ENCODE measurements around the gene SHF.

The SHF gene

GRCh38 chr15:45128971-45129639, 58.7 kb downstream of the SHF start:
- DNase-seq (ENCODE audit: low read depth in 2 of 2) = no peak

DNA sequence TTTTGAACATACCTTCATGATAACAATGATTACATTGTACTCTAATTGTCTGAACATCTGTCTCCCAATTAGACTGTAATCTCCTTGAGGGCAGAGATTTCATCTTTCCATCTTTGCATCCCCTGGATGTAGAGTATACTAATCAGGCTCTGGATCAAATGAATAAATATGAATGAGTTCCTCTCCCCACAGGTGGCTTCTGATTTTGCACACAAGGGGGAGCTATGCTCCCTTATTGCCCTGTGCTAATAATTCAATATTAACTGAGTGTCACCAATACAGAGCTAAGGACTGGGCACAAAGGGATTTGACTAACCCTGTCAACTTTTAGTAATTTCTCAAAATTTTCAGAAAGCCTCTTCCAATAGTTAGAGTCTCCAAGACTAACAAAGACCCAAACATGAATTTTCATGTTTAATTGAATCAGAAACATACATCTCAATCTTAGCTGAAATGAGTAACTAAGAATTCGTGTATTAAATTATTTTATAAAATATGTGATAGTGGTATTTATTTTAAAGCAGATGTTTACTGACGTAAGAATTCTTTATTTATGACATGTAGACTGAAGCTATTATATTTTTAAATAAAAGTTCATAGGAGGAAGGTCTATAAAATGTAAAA, 61.1 kb downstream of the SHF start:
- DNase-seq (ENCODE audit: low read depth in 2 of 2) = peak in 1 of 2 donors; percentile 16

DNA sequence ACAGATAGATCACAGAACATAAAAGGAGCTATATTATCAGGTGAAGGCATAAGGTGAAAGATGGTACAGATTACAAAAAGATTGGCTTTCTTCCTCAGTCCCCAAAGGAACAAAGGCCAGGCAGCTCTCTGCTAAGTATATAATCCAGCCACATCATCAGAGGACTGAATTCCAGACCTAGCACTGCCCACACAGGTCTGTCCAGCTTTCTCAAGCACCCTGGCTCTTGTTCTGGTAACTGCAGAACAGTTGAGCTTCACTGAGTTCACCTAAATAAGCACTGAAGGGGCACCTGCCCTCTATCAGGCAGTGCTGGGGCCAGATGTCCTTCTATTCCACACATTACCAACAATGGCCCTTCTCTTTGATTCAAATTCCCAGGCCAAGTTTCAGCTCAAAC, 64.4 kb downstream of the SHF start:
- DNase-seq (ENCODE audit: low read depth in 2 of 2) = no peak

DNA sequence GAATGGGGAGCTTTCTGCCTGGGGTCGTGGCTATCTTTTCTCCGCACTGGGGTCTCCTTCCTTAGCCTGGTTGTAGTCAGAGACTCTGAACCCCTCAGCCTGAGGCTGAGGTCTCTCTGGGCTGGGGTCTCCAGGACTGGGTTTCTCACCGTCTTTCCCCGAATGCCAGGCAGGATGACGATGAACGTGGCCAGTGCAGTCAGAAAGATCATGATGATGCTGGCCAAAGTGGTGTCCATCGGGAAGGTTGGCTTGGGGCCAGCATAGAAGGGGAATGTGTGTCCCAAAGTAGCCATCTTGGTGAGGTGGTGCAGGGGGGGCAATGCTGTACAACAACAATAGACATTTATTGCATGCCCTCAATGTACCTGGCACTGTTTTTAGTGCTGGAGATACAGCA, 65.0 kb downstream of the SHF start:
- DNase-seq (ENCODE audit: low read depth in 2 of 2) = no peak

DNA sequence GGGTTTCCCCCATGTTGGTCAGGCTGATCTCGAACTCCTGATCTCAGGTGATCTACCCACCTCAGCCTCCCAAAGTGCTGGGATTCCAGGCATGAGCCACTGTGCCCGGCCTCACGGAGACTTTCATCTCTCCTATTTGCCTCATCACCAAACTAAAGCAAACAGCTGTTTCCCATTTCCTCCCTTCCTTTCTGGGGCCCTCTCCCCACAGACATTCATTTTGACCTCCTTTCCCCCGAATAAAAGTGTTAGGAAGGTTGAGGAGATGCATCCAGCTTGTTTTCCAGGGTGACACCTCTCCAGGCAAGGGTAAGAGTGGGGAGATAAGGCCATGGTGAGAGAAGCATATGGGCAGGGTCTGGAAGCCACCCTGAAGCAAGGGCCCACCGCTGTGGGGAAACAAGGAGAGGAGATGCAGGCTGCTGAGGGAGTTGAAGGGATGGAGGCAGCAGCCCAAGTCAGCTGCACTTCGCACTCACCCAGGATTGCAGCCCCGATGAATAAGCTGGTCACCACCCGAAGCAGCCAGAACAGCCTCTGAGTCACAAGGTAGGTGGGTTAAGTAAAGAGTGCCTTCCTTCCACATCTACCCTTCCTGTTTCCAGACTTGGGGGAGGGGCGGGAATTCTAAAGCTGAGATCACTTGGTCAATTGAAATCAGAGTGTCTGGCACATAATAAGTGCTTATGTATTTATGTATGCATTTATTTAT, 65.9 kb downstream of the SHF start:
- no peak for DNase-seq (ENCODE audit: low read depth in 2 of 2)

DNA sequence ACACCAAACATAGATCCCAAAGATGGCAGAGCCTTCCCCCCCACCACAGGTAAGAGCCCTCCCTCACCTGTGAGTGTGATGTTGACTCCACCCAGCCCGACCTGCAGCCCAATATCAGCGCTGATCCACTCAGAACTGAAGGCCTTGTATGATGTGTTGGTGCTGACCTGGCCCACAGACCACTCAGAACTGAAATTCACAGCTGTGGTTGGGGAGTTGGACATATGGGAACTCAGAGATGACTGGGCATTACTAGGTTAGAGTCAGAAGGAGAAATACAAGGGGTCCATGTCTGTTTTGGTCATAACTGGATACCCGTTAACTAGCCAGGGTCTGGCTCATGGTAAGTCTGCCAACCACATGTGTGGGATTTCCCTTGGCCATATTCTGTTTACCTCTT, 66.7 kb downstream of the SHF start:
- DNase-seq (ENCODE audit: low read depth in 2 of 2) = no peak

DNA sequence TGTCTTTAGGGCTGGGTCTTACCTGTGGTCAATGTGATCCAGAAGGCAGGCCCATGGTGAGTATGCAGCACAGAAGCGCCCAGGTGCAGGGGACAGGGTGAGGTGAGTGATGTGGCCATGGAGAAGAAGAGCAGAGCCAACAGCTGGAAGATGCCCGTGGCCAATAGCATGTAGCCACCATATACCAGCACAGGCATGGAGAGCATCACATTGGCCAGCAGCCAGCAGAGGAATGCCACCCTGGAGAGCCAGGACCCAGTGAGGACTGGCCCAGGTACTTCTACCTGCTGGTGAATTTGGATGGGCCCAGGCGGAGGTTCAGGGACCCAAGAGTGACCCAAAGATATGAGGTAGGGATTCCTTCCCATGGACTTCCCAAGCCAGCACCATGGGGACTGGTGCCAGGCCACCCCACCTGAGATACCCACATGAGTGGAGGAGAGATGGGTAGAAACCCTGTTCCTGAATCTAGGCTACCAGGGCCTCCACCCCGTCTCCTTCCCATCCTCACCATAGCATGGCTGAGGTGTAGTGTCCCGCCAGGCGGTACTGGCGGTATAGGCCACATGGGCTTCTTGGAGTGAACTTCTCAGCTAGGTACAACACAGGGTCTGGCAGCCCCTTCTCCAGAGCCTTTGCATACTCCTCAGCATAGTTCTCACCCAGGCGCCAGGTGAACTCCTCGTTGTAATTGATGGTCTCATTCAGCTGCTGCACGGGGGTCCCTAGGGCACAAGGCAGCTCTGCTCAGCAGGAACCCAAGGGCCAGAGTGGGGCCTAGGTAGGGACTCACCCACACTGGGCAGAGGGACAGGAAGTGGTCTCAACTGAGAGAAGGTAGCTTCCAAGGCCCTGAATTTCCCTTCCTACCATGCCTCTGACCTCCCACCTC, 67.4 kb downstream of the SHF start:
- no peak for DNase-seq (ENCODE audit: low read depth in 2 of 2)

DNA sequence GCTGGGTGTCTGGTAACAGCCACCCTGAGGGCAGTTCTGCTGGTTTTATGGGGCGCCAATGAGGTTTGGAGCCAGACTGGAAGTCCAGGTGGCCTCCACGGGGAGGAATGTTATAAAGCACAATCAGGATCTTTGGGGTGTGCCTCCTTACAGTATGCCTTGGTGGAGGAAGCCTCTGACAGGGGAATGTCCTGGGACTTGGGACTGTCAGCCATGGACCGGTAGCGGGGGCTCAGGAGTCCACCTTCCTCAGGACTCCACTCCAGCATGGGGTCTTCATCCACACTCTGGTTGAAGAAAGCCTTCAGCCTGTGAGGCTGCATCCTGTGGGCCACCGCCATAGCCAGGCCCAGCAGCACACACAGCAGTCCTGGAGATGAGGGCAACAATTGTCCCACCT, 68.8 kb downstream of the SHF start:
- DNase-seq (ENCODE audit: low read depth in 2 of 2) = no peak

- DNase-seq (ENCODE audit: low read depth in 2 of 2) = peak; percentile 58 to 67
These were observed 69.6 kb downstream of the SHF start for GRCh38 chr15:45118131-45118588.

DNA sequence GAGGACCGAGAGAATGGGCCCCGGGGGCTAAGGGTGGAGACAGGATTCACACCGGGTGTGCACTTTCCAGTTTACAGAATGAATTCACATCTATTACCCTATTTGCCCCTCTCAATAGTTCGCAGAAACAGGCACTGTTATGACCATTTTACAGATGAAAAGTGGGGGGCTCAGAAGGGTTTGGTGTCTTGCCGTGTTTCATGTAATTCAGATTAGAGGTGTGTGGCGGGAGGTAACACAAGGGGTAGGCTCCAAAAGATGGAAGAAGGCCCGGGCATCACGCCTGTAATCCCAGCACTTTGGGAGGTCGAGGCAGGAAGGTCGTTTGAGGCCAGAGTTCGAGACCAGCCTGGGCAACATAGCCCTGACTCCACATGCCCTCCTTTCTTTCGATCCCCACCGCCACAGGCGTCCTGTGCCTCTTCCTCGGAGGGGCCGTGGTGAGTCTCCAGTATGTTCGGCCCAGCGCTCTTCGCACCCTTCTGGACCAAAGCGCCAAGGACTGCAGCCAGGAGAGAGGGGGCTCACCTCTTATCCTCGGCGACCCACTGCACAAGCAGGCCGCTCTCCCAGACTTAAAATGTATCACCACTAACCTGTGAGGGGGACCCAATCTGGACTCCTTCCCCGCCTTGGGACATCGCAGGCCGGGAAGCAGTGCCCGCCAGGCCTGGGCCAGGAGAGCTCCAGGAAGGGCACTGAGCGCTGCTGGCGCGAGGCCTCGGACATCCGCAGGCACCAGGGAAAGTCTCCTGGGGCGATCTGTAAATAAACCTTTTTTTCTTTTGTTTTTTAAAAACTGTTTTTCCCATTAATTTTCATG, 70.2 kb downstream of the SHF start:
- DNase-seq (ENCODE audit: low read depth in 2 of 2) = no peak

Measured in activated CD8-positive, alpha-beta memory T cell treated with anti-CD3 and anti-CD28 coated beads for 4 hours (primary cell).